ENCODE data around the gene C3orf52. TPM values are rescaled to one million over a fixed set of nuclear protein-coding genes. Genes with fewer than 3 reads are reported as not detected.
A peak's percentile ranks its signal among the peaks of the same experiment; 100 is the strongest.

C3orf52 gene
- polyA plus RNA-seq, 3 donors, result 5.9 to 7.9 (median 6.0) TPM

DNA sequence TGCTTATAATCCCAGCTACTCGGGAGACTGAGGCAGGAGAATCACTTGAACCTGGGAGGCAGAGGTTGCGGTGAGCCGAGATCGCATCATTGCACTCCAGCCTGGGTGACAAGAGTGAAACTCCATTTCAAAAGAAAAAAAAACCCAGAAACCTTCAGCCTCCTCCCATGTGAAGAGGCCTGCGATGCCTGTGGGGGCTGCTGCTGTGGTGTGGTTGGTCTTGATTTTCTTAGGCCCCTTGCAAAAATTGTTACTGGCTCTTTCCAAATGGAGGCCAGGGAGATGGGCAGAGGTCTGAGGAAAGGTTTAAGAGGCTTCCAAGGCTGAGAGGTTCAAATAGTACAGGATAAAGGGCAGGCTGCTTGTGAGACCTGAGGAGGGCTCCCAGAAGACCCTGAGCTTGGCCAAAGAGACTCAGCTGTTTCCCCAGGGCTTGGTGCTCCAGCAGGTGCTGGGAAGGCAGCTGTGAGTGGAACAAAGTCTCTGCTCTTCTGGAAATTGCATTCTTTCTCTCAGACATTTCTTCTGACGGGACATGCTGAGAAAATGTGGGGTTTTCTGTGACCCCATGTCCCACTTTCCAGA lies 28.5 kb downstream of the C3orf52 start:
- DNase-seq (ENCODE audit: extremely low read depth in 1 of 11, low read depth in 9 of 11, low spot score in 4 of 11), result no peak

DNA sequence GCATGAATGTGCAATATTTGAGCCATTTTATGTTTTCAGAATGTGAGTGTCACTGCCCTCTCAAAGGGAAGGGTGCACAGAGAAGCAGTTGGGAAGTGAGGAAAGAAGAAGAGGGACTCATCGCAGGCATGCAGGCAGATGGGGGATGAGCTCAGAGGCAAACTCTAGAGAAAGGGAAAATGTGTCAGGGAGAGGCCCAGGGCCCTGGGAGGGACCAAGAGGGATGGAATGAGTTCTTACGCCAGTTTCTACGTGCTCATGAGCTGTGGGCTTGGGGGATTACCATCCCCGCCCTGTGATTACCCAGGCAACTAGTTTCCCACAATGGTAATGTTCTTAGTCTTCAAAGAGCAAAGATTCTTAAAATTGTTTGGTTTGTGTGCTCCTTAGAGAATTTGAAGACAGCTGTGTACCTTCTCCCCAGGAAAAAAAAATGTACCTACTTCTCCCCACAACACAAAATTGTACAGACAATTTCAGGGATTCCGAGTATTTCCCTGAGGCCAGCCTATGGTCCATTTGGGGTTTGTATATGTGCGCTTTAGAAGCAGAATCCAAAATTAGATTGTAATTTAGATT lies 29.1 kb downstream of the C3orf52 start:
- DNase-seq (ENCODE audit: extremely low read depth in 1 of 11, low read depth in 9 of 11, low spot score in 4 of 11), result no peak

DNA sequence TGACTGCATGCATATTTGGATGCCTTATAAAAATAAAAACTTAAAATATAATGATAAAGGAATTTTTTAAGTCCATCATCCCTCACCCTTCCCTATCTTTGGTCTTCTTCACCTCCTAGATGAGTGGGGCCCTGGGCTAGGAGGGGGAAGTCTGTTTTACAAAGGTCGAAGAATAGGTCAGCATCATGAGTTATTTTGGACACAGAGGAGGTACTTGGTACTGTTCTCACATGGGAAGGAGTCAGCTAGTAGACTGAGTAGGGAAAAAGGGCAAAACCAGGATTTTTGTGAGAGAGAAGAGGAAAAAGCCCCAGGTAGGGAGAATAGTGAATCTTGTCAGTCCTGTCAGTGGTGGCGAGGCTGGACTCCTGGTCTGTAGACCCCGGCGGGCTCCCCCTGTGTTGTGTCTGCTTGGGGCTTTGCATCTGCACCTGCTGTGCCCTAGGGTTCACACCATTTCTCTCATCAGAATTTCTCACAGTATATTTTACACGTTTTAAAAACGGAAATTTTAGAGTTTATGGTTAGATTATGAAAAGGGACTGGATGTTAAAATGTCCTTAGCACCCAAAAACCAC lies 29.7 kb downstream of the C3orf52 start:
- DNase-seq (ENCODE audit: extremely low read depth in 1 of 11, low read depth in 9 of 11, low spot score in 4 of 11), result no peak

DNA sequence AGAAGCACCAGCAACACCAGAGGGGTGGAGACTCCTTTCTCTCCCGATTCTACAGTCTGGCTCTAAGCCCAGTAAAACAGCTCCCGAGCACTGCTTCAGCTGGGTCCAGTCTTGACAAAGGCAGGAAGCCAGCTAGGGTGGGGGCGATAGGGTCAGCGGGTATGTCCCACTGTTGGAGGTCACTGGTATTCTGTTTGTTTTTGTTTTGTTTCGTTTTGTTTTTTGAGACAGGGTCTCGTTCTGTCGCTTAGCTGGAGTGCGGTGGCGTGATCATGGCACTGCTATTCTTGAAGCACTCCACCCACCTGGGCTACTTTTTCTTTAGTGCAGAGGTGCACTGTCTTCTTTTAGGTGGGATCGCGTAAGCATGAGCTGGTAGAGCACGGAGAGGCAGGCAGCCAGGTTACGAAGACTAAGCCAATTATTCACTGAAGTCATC lies 30.6 kb downstream of the C3orf52 start:
- DNase-seq (ENCODE audit: extremely low read depth in 1 of 11, low read depth in 9 of 11, low spot score in 4 of 11), result no peak

DNA sequence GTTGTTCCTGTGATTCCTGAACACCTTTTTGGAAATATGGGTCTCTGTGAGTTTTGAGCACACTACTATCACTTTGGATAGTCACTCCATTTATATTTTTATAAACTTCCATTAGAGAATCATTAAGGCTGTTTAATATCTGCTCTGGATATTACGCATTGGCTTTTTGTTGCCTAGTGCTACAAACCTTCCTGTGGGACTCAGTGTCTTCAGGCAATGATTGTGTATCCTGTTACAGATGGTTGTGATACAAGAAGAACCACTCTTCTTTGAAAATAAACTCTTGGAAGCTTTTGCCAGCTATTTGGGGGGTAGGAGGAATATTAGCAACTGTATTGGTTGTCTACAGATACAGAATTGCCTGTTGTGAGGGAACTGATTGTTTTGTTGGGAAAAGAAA lies 31.2 kb downstream of the C3orf52 start:
- no peak for DNase-seq (ENCODE audit: extremely low read depth in 1 of 11, low read depth in 9 of 11, low spot score in 4 of 11)

DNA sequence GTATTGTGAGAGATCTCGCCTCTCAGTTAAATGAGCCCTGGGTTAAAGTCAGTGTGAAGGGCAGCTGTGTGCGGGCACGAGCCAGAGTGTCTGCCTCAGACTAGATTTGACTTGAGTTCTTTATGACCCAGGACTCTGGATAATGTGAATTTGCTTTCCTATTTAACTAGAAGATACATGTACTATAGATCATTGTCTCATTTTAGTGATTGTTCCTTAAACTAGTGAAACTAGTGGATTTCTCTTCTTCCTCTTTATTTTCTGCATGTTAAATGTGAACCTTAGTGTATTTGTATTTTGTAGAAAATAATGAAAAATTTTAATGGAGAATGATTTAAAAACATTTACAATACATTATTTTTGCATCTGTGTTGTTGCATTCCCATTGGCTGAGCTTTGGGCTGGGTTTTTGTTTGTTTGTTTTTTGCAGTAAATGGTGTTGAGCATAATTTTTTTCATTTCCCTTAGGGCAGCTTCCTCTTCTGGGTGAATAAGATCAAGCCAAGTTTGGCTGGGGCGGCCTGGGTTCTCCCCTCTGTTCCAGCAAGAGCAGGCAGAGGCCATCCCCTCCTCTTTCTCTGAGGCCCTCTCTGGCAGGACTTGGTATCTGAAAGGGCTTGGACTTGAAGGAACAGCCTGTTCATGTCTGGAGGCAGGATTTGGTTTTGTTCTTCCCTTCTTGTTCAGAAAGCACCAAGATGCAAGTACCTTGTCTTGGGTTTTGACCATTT lies 31.8 kb downstream of the C3orf52 start:
- no peak for DNase-seq (ENCODE audit: extremely low read depth in 1 of 11, low read depth in 9 of 11, low spot score in 4 of 11)

DNA sequence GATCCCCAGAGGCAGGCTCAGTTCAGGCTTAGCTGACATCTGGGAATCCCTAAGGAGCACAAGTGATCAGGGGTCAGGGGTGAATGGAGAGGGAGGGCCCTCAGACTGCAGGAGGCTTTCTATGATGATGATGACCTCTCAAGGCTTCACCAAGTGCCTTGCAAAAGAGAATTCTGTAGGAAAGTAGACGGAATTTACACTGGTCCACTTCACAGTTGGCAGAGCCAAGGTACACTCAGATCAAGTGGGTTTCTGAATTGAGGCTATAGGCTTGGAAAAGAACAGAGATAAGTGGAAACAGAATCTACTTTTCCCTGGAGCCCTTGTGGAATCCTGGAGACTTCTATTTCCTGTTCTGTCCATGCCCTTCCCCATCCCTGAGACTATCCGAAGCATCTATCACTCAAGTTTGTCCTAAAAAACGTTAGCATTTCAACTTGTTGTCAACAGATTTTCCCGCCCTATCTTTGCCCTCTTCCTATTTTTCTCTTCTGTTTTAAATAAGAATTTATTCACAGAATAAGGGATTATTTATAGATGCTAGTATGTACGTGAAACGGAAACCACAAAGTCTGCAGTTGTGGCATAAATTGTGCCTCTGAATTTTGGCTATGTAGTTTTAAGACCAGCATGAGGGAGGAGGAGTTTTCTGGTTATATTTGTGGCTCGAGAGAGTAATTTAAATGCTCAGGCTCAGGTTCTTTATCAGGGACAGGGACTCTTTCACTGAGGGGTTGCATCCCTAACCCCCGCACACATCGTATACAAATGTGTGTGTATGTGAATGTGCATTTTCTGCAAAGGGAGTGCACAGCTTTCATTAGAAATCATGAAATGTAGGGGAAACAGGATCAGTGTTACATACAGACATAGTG lies 34.0 kb downstream of the C3orf52 start:
- no peak for DNase-seq (ENCODE audit: extremely low read depth in 1 of 11, low read depth in 9 of 11, low spot score in 4 of 11)

DNA sequence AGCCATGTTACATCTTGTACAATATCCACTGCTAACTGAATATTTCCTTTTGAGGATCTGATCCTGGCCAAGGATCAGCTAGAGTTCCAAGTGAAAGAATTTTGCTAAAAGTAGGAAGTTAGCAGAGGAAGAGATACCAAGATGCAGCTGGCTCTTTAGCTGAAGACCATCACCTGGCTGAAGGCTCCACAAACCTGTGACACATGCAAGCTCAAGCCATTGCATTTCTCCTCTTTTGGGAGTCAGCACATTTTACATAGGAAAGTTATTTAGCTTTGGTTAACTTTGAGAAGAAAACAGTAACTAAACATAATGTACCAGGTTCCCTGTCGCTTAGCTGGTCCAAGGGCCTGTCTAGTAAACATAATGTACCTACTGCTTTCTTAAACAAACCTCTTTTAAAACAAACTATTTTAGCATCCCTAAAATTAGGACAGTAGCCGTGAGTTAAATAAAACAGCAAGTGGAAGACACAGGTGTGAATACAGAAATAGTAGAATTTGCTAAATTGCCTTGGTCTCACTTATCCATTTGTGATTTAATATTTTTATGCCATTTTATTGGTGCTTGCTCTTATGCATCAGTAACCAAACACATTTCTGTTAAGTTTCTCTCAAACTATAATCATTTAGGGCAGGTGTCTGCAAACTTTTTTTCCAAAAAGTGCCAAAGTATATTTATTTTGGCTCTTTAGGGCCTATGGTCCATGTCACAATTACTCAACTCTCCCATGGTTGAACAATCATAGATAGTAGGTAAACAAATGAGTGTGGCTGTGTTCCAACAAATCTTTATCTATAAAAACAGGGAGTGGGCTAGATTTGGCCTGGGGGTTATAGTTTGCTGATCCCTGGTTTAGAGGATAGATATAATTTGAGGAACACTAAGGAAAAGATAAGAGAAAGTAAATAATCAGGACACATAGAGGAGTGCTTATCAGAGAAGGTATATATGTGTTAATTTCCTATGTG lies 35.7 kb downstream of the C3orf52 start:
- no peak for DNase-seq (ENCODE audit: extremely low read depth in 1 of 11, low read depth in 9 of 11, low spot score in 4 of 11)

DNA sequence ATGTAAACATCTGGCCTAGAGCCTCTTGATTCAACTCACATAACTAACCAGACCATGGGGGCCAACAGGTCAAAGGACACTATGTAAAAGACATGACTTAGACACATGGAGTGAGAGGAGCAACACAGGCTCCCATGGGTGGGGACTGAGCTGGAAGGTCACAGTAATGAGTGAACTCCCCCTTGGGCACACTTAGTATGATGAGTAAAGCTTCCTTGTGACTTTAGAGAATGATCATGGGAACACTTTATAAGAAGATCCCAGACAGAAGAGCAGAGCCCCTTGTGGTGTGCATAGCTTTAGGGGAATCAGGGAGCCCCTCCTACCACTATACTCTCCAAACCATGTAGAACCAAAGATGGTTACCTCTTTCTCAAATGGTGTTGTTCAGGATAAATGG lies 36.7 kb downstream of the C3orf52 start:
- DNase-seq (ENCODE audit: extremely low read depth in 1 of 11, low read depth in 9 of 11, low spot score in 4 of 11), result no peak

DNA sequence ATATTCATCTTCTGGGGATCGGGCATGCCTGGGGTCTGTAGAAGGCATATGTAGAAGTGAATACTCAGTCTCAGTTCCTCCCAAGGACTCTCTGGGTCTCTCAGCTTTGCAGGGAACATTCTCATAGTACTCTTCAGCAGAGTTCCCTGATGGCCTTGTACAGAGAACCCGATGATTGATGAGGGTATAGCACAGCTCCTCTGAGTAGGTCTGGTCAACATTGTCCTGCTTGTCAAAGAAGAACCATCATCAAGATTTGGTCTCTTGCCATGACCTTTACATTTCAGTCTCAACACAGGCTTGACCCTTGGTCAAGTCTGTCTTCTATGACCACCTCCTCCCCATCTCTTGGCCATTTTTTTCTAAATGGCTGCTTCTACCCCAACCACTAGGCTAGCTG lies 37.4 kb downstream of the C3orf52 start:
- no peak for DNase-seq (ENCODE audit: extremely low read depth in 1 of 11, low read depth in 9 of 11, low spot score in 4 of 11)

DNA sequence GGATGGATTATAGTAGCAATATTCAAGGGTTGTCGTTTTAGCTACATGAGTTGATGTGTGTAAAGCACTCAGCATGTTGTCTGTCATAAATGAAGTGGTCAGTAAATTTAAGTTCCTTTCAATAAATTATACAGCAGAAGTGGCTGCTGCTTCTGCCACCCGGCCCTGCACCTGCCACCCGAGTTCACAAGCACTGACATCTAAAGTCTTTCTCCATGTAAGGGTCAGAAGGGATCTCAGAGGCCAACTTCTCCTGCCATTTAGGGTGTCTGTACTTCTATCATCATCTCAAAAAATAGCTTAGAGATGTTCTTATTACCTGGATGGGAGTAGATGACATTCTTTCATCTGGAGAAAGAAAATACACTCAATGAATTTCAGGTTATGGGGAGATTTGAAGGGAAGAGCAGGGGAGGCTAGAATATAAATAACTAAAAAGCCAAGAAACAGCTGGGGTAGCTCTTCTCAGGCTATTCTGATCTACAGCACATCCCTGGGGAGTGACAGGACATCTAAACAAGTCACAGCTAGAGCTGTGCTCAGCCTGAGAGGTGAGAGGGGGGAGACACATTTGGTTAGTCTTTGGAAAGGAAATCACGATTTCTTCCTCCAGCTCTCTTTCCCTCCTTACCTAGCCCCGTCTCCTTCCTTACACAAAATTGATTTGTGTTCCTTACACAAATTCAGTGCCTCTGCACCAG lies 38.9 kb downstream of the C3orf52 start:
- DNase-seq (ENCODE audit: extremely low read depth in 1 of 11, low read depth in 9 of 11, low spot score in 4 of 11), result no peak

DNA sequence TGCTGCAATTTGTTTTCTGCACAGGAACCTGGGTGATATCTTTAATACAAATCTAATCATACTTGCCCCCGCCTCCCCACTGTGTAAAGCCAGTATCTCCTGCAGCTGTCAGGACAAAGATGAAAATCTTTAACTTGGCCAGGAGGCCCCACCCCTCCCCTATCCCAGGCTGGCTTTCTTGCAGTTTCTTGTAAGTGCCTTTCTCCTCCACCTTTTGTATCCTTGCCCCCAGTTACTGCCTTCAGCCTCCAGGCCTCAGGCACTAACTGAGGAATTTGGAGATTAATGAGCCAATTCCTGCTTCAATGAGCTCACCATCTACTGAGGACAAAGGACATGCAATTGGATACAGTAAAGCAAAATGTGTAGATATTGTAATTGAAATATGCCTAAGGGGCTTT lies 40.3 kb downstream of the C3orf52 start:
- peak in 6 of 11 donors; percentile 49 to 79 (median 60) for DNase-seq (ENCODE audit: extremely low read depth in 1 of 11, low read depth in 9 of 11, low spot score in 4 of 11)

DNA sequence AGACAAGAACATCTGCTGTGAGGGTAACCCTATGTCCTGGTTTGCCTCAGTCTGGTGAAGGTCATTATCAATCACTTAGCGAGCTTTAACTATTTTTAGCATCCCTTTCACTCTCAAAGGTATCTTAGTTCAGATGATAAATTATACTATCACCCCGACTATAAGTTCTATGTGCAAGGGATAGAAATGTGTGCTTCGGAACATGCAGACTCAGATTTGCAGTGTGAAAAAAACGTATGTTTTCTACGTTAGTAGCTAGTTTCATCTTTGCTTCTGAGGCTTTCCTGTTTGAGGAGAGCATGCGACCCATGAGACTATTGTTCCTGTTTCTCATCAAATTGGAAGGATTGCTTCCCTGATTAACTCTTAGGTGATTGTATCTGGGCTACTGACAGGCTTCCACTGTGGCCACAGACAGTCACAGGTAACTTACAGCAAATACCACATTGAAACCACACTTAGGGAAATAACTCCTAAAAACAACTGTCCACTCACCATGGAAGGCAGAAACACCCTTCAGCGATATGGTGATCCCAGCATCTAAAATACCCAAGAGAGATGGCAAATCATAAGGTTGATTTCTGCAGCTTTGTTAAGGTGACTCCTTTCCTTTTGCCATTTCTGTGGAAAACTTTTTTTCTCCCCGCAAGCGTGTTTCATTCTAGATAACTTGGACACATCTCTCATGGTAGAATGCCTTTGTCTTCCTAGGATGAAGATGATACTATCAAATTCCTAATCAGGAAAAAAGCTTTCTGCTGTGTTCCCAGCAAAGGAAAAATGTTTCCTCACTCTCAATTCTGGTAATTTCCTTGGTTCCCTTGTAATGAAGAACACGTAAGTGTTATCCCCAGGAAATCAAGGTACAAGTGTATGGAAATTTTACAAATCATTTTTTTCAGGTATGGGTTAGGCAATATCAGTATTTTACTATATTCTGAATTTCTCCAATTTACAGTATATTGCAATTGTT lies 41.6 kb downstream of the C3orf52 start:
- DNase-seq (ENCODE audit: extremely low read depth in 1 of 11, low read depth in 9 of 11, low spot score in 4 of 11), result no peak

DNA sequence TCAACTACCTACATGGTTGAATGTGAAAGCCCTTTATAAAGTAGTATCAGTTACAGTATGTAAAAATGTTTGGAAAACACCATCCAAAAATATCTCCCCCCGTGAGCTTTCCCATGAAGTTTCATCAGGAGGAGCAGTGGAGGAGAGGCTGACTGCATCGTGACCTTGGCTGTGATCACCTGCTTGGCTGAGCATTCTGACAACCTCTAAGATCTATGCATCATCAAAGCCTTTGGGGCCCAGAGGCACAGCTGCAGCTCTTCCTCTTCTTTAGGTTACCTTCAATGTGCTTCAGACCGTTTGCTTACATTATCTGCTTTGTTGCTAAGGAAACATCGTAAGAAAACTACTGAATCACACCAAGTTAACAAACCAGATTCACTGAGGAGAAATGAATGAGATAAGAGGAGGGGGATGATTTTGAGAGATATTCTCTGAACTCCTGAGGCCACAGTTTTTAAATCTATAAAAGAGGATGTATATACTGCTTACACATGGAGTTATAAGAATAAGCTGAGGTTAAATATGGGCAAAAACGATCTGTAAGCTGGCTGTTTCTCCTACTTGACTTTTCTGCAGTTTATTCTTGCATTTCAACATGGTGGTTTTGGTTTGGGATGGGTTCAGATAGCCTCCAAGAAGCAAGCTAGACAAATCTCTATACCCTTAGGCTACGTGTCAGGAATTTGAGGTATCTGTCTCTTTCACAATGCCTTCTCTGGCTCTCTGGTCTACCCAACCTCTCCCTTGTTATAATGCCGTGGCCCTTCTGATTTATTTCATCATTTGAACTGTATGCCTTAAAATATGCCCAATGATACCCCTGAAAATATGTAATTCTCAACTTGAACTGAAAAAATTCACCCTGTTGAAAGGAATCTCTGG lies 42.9 kb downstream of the C3orf52 start:
- peak in 3 of 11 donors; percentile 26 to 38 (median 33) for DNase-seq (ENCODE audit: extremely low read depth in 1 of 11, low read depth in 9 of 11, low spot score in 4 of 11)

DNA sequence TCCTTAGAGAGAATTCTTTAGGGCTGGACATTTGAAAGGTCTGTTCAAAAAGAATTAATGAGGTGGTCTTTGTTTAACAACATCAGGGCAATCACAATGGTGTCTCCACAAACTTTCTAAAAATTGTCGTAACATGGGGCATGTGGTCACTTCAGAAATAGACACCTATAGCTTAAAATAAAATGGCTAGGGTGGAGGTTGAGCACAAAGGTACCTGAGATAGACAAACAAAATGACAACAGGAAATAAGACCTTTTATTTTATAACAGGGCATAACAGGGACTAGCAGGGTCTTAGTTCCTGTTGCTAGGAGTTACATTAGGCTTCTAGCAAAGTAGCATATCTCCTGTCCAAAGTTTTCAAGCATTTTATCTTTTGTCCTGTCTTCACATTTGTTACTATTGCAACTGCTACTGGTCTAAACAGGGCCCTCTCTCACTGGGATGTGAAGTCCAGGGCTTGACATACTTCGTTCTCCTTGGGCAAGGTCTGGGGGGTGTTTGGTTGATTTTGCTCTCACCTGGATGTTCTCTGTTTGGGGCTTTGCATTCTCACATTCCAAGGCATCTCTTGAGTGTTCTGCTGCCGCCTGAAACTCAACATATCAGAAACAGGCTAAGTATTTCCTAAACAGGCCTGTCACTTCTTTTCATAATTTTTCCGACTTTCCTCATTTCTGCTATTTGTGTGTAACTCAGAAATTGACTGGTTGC lies 43.9 kb downstream of the C3orf52 start:
- DNase-seq (ENCODE audit: extremely low read depth in 1 of 11, low read depth in 9 of 11, low spot score in 4 of 11), result no peak

Data from renal cortex interstitium (tissue), 11 donors.